EH (cell line): Measurements from ENCODE around the gene CHP2.
"Not testable (repeated sequence)": the region's sequence is repeated elsewhere in the genome, so short reads cannot be mapped to it uniquely, and the experiment has no call there.

Source experiments
- DNase-seq: peaks from one replicate; pipeline ENCODE4 v3.0.0-alpha.2; 2015; ENCODE audit warnings: low read depth

CHP2 gene

DNA sequence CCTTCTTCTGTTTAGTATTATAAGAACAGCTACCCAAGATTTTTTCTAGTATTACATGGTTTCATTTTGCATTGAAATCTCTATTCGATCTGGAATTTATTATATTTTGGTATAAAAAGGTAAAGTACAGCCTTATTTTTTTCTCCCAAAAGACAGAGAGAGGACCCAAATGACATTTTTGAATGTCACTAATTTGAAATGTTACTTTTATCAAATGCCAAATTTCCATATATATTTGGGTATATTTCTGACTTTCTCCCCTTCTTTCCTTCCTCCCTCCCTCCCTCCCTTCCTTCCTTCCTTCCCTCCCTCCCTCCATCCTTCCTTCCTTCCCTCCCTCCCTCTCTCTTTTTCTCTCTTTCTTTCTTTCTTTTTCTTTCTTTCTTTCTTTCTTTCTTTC is 6.2 kb upstream of the CHP2 start:
- DNase-seq: no peak

DNA sequence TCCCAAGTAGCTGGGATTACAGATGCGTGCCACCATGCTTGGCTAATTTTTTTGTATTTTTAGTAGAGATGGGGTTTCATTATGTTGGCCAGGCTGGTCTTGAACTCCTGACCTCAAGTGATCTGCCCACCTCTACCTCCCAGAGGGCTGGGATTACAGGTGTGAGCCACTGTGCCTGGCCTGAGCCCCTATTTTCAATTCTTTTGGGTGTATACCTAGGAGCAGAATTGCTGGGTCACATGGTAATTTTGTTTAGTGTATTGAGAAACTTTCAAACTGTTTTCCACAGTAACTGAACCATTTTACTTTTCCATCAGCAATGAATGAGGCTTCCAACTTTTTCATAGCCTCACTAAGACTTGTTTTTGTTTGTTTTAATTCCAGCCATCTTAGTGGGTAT is 3.8 kb upstream of the CHP2 start:
- DNase-seq: not testable (repeated sequence)

- DNase-seq: no peak
These were observed 775 bp upstream of the CHP2 start for GRCh38 chr16:23753908-23754593.

- DNase-seq: no peak
These were observed 621 bp downstream of the CHP2 start for GRCh38 chr16:23755484-23755809.

- DNase-seq: no peak
These were observed 2.3 kb downstream of the CHP2 start for GRCh38 chr16:23757116-23757515.

GRCh38 chr16:23757937-23758619 is 3.3 kb downstream of the CHP2 start:
- DNase-seq: no peak

DNA sequence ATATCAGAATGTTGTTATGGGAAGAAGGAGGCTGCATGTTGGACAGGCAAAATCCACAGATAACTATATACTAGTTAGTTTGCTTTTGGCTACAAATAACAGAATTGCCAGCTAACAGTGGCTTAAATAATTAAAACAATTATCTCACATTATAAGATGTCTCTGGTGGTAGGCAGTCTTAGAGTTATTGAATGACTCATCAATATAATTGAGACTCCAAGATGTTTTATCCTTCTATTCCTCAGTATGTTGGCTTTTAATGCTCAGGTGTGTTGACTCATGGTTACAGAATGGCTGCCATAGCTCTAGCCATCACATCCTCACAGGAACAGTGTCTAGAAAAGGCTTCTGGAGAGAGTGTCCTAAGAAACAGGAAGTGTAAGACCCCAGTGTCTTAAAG is 11.1 kb downstream of the CHP2 start:
- no peak for DNase-seq

DNA sequence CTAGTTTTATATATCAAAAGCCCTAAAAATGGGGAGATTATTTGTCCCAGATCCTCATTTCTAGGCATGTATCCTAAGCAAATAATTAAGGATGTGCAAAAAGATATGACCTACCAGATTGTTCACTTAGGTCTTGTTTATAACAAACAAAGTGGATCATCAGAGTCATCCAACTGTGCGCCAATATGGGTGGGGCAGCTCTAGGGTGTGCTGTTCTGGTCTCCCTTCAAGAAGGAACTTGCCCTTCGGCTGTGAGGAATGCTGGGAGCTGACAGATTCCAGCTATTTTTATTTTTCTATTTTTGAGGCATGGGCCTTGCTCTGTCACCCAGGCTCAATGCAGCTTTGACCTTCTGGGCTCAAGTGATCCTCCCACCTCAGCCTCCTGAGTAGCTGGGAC is 13.8 kb downstream of the CHP2 start:
- DNase-seq: no peak

DNA sequence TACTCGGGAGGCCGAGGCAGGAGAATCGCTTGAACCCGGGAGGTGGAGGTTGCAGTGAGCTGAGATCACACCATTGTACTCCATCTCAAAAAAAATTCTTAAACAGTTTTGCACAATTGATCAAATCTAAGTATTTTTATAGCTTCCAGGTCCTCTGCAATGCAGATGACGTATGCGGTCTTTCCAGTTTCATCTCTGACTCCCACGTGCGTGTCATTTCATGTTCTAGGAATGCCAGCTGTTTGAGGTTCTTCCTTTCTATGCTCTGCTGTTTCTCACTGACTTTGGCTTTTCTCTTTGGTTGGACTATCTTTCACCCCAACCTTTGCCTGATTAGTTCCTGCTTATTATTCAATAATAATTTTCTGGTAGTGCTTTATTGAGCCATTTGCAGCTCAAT is 16.2 kb downstream of the CHP2 start:
- DNase-seq: no peak

- no peak for DNase-seq
These were observed 16.8 kb downstream of the CHP2 start for GRCh38 chr16:23771642-23772041.

GRCh38 chr16:23773339-23773738 is 18.5 kb downstream of the CHP2 start:
- no peak for DNase-seq

DNA sequence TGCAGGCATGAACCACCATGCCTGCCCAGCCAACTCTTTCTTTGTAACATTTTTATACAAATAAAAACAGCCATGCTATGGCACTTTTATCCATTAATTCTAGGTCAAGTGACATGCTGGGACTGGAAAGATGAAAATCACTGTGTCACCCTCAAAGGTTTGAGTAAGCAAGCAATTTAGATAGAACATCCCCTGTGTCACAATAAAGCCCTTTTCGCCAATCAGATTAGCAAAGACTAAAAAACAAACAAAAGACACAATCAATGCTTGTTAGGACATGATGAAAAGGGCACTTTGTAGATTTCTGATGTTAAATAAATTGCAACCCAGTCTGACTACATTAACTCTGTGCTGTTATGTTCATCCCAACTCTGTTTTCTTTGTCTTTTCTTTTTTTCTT is 26.4 kb downstream of the CHP2 start:
- DNase-seq: no peak

DNA sequence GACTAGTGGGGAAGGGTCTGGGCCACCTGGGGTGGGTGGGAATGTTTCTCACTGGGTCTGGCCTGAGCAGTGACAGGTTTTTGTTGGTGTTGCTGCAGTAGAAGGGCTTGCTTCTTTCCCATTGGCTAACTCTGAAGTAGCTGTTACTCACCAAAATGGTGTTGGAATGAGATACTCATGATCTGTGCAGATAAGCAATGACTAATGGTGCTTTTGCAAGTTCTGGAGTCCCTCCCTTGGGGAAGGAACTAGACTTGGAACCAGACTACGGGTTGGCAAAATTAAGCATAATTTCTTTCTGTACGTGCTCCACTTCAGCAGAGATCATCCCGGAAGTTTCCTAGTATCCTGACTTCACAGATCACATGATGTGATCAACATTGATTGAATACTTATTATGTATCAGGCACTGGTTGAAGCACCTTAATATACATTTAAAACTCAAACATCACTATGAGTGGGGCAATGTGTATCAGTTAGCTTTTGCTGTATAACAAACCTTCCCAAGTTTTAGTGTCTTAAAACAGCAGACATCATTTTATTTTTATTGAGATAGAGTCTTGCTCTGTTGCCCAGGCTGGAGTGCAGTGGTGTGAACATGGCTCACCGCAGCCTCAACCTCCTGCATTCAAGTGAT is 30.1 kb downstream of the CHP2 start:
- DNase-seq: peak; percentile 47

DNA sequence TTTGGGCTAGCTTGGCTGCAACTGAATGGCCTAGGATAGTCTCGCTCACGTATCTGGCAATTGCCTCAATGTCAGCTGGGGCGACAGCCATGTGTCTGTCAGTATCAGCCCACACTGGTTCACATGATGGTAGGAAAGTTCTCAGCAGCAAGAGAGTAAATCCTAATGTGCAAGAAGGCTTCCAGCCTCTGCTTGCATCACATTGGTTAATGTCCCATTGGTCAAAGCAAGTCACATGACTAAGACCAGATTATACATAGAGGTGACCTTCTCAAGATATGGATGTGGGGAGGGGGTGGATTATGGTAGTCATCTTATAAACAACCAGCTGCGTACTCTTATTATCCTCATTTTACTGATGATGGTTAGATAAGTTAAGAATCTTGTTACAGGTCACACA is 31.0 kb downstream of the CHP2 start:
- no peak for DNase-seq

- no peak for DNase-seq
These were observed 32.2 kb downstream of the CHP2 start for GRCh38 chr16:23786964-23787561.

- no peak for DNase-seq
These were observed 33.9 kb downstream of the CHP2 start for GRCh38 chr16:23788685-23789084.

DNA sequence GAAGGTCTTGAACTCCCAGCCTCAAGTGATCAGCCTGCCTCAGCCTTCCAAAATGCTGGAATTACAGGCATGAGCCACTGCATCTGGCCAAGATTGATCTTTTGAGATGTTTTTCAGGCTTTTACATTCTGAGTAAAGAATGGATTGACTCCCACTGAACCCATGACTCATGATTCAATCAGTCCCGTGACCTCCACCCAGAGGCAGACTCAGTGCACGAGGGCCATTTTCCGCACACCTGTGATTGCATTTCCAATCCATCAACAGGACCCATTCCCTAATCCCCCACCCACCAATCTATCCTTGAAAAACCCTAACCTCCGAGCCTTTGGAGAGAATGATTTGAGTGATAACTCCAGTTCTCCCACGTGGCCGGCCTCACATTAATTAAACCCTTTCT is 40.6 kb downstream of the CHP2 start:
- DNase-seq: no peak

DNA sequence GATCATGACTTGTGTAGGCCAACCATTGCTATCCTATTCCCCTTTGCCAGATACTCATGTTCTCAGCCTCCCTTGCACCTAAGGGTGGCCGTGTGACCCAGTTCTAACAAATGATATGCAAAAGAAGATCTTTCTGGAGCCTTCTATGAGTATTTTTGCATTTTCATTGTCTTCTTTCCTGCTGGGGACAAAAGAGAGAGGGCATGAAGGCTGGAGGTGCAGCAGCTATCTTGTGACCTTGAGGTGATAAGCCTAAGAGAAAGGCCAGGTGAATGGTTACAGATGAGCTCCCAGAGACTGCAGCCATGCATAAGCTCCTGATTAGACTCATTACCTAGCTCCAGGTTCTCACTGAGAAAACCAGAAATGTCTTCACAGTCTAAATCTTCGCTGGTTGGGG is 42.1 kb downstream of the CHP2 start:
- no peak for DNase-seq

DNA sequence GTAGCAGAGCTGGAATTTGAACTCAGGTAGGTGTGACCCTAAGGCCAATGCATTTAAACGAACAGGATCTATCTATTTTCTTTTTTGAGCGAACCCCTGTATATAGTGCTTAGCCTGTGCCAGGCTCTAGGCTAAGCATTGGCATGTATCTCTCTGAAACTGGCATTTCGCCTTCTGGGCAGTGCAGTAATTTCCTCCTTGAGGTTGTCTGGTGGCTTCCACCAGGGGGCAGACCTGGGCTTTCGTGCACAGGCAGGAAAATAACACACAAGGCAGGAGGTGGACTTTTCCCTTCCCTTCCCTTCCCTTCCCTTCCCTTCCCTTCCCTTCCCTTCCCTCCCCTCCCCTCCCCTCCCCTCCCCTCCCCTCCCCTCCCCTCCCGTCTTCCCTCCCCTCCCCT is 46.6 kb downstream of the CHP2 start:
- peak; percentile 69 for DNase-seq

GRCh38 chr16:23802776-23803175 is 48.0 kb downstream of the CHP2 start:
- DNase-seq: no peak

DNA sequence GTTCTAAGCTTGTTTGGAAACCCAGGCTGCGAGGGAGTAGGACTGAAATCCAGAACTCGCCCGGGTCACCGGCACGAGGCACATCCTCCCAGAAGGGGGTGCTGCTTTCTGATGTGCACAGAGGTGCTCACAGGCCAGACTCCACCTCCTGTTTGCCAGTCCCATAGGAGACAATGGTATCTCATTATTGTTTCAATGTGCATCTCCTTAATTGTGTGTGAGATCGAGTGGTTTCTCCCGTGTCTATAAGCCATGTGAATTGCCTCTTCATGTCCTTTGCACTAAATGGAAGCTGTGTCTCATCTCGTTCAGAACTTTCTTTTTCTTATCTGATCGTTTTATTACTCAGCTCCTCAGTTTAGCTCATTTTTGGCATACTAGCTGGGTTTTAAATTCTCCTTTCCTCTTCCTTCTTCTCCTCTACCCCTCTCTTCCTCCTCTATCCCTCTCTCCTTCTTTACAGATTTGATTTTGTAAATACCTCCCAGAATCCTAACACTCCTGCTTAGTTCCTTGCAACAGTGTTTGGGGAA is 48.8 kb downstream of the CHP2 start:
- peak; percentile 41 for DNase-seq

DNA sequence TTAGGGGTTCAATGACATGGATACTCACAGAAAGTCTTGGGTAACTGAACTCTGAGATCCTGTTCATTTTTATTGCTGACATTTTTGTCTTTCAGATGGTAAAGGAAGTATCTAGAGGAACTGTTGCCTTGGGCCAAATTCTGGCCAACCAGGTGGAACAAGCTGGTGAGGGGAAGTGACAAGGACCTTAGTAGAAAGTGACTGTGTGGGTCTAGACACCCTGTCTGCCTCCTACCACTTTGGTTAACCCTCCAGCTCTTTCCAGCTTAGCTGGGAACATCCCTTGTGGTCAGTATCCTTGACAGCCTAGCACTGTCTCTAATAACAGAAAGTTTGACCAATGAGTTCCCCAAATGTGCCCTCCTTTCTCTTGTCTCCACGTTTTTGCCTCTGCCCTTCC is 52.2 kb downstream of the CHP2 start:
- no peak for DNase-seq
